Activated effector memory CD4-positive, alpha-beta T cell treated with Interleukin-2 at 50 U/mL for 16 hours (primary cell): ENCODE measurements around the gene SCFD2.
"Not testable (repeated sequence)": the region's sequence is repeated elsewhere in the genome, so short reads cannot be mapped to it uniquely, and the experiment has no call there.

Experiments used
- DNase-seq: peaks from one replicate; pipeline ENCODE4 v3.0.0-alpha.2; 2020

The SCFD2 gene

GRCh38 chr4:53185869-53186585 lies 179.8 kb downstream of the SCFD2 start:
- no peak for DNase-seq

GRCh38 chr4:53183754-53184153 lies 182.1 kb downstream of the SCFD2 start:
- DNase-seq, result no peak

DNA sequence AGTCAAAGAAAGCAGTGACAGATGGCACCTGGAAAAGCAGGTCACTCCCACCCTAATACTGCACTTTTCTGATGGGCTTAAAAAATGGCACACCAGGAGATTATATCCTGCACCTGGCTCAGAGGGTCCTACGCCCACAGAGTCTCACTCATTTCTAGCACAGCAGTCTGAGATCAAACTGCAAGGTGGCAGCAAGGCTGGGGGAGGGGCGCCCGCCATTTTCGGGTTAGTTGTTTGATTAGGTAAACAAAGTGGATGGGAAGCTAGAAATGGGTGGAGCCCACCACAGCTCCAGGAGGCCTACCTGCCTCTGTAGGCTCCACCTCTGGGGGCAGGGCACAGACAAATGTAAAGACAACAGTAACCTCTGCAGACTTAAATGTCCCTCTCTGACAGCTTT lies 188.1 kb downstream of the SCFD2 start:
- not testable (repeated sequence) for DNase-seq

DNA sequence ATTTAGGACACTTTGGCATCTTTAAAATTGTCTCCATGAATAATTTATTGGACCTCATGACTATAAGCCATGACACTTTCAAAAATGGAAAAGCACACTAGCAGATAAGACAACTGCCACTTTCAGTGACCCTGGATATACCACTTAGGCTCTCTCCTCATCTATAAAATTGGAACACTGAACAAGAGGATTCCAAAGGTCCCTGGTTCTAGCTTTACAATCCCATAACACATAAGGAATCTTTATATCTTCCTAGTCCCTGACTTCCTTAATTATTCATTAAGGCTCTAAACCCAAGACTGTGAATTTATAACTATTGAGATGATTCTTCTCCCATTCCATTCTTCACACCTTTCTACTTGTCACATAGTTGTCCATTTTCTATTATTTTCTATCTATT lies 190.2 kb downstream of the SCFD2 start:
- DNase-seq, result no peak

DNA sequence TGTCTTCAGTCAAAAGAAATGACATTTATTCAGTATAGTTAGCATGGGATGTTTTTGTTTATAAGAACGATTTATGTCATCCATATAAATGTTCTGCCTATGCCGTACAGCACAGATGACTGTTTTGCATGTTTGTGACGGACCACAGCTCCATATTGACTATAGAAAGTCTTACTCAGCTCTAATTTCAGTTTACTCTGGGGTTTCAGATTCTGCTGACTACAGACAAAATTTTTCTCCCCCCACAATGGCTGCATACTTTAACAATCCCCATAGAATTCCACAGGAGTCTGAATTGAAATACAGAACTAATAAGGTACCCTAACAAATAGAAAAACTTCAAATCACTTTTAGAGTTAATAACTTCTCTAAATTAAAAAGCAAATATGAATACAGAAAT lies 191.0 kb downstream of the SCFD2 start:
- no peak for DNase-seq

DNA sequence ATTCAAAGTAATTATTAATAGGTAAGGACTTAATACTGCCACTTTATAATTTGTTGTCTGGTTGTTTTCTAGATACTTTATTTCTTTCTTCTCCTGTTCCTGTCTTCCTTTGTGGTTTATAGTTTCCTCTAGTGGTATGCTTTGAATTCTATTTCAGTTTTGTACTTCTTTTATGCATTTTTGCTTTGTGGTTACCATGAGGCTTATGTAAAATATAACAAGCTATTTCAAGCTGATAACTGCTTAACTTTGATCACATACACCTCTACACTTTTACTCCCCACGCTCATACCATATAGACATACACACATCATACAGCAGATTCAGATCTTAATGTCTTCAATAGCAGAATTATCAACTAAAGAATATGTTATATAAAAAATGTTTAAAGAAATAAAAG lies 192.3 kb downstream of the SCFD2 start:
- DNase-seq, result no peak

GRCh38 chr4:53171797-53172196 lies 194.1 kb downstream of the SCFD2 start:
- no peak for DNase-seq

- no peak for DNase-seq
Measured at GRCh38 chr4:53169695-53170617, 195.9 kb downstream of the SCFD2 start.

DNA sequence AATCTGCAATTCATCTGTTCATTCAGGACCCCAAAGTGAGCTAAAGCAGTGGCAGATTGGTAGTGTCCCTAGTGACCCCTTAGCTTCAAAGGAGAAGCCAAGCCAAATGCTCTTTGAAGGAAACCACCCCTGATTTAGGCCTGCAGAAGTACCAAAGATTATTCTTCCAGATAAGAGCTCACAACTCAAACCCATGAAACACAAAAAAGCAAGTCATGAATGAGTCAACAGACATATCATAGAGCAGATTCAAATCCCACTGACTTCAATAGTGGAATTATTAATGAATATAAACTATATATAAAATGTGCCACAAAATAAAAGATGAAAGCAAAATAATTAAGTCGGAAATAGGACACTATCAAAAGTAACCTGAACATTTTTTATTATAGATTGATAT lies 197.6 kb downstream of the SCFD2 start:
- no peak for DNase-seq

GRCh38 chr4:53162969-53163368 lies 202.9 kb downstream of the SCFD2 start:
- DNase-seq, result no peak

- no peak for DNase-seq
Measured at GRCh38 chr4:53161787-53162433, 204.0 kb downstream of the SCFD2 start.

- DNase-seq, result no peak
Measured at GRCh38 chr4:53161051-53161786, 204.6 kb downstream of the SCFD2 start.

- DNase-seq, result no peak
Measured at GRCh38 chr4:53156896-53157295, 209.0 kb downstream of the SCFD2 start.

DNA sequence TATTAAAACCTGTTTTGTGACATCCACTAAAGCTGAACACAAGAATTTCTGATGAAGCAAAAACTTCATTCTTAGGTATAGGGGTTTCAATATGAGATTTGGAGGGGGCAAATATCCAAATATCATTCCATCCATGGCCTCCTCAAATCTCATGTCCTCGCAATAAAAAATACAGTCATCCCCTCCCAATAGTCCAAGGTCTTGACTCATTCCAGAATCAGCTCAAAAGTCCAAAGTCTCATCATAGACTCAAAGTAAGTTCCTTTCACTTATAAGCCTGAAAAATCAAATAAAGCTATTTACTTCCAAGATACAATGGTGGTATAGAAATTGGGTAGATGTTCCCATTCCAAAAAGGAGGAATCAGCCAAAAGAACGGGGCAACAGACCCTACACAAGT lies 213.4 kb downstream of the SCFD2 start:
- no peak for DNase-seq

DNA sequence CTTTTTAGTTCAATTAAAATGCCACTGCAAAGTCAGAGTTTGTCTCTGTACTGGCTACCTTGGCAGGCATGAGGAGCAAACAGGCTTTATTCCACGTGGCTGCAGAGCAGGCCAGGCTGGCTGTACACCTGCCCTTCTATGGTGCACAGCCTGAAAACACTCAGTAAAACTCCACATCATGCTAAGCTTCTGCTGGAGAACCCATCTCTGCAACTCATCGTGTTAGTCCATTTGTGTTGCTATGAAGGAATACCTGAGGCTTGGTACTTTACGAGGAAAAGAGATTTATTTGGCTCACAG lies 214.4 kb downstream of the SCFD2 start:
- no peak for DNase-seq

DNA sequence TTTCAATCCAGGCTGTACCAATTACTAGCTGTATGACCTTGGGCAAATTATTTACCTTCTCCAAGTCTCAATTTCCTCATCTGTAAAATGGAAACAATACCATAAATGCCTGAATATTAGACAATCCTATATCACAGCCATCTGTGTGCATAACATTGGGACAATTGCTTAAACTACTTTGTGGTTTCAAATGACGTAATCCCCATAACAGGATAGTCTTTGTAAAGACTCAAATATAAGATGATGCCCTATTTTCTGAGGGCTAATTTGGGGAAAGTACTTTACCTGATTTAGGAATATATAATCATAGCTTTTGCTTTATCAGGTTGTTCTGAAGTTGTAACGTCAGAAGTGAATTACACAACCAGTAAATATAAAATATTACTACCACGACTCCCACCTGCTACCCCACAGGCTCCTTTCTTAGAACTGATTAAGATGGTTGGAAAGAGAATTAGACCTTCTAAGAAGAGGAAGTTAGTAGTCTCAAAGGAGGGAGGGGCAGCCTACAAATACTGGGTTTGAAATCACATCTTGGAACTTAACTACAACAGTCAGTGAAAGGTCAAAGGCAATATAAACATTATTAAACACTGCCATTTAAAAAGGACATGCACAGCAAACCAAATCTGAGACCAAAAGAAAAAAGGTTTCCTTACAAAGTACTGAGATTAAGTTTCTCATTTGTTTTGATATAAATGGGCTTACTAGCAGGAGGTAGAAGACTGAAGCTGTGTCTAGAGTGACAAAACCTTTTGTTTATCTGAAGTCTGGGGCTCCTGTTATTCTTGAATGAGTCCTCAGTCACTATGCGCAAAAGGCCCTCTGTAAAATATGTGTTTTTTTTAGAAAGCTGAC lies 215.0 kb downstream of the SCFD2 start:
- no peak for DNase-seq

DNA sequence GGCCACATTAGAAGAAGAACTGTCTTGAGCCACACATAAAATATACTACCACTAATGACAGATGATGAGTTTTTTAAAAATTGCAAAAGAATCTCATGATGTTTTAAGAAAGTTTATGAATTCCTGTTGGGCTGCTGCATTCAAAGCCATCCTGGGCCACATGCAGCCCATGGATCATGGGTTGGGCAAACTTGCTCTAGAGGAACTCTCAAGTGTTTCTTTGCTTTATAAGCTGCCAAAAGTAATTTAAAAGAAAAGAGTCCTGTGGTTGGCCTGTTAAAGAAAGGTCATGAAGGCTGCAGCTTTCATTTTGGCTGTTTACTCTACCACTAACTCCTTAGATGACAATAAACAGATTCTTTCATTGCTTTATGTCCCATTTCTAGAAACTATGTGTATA lies 218.2 kb downstream of the SCFD2 start:
- DNase-seq, result no peak

GRCh38 chr4:53147197-53147596 lies 218.7 kb downstream of the SCFD2 start:
- DNase-seq, result no peak

DNA sequence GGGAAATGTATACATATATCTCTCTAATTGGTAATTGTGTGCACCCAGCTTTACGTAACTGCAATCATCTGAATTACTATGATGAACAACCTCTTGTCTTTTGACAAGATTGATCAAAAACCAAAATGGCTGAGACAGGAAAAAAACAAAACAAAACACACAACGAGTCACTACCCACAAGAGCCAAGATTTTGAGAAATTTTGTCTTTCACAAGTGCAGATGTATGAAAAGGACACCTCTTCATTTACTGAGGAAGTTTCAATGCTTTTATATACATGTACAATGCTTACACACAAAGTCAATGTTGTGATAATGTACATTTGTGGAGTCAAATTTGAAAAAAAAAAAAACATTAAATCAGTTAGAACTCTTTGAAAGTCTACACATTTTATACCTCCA lies 224.6 kb downstream of the SCFD2 start:
- no peak for DNase-seq

DNA sequence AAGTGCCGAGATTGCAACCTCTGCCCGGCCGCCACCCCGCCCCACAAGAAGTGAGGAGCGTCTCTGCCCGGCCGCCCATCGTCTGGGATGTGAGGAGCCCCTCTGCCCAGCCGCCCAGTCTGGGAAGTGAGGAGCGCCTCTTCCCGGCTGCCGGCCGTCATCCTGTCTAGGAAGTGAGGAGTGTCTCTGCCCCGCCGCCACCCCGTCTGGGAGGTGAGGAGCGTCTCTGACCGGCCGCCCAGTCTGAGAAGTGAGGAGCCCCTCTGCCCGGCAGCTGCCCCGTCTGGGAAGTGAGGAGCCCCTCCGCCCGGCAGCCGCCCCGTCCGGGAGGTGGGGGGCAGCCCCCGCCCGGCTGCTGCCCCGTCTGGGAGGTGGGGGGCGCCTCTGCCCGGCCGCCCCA lies 226.6 kb downstream of the SCFD2 start:
- DNase-seq, result not testable (repeated sequence)

- no peak for DNase-seq
Measured at GRCh38 chr4:53137468-53137867, 228.4 kb downstream of the SCFD2 start.

GRCh38 chr4:53136954-53137353 lies 228.9 kb downstream of the SCFD2 start:
- no peak for DNase-seq
